SK-MEL-5 (cell line): ENCODE results near the gene SIPA1L2. TPM values are rescaled to one million over a fixed set of nuclear protein-coding genes. Genes with fewer than 3 reads are reported as not detected.

Experiments
- DNase-seq: peaks from one replicate; pipeline ENCODE4 v3.0.0-alpha.2; 2016; ENCODE audit warnings: low read depth, low spot score
- in situ Hi-C: cut with HindIII; loops from 2 replicates; pipeline ENCODE4 v1.10.0; 2016; ENCODE audit warnings: low sequenced_read_pairs, high pct_unique_total_duplicates, low pct_unique_long_range_greater_than_20kb
- total RNA-seq: library from RNA; depleted of rRNA; stranded (reverse); fragments of >200 nt; shearing (Covaris generic); gene quantifications from 2 replicates; pipeline ENCODE4 v1.2.3, GENCODE V29; 2014

Gene SIPA1L2
- total RNA-seq, 1 experiment from 2014 or later: 9.5 TPM

DNA sequence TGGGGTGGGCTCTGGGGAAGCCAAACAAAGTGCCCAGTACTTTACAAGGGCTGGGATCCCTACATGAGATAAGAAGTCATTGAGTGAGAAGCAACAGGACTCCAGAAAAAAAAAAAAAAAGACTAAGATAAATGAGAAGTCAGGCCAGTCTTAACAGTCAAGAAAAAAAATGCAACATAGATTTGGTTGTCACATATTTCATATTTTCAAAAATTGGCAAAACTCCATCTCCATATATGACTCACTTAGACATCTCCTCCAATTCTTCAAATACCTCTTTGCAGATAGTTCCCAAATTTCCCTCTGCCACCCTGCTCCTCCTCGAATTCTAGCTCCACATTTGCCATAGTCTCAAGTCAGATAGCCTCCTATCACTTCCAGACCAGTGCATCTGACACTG, 20.9 kb upstream of the SIPA1L2 start:
- in situ Hi-C loops: no loop called here
- DNase-seq: no peak

DNA sequence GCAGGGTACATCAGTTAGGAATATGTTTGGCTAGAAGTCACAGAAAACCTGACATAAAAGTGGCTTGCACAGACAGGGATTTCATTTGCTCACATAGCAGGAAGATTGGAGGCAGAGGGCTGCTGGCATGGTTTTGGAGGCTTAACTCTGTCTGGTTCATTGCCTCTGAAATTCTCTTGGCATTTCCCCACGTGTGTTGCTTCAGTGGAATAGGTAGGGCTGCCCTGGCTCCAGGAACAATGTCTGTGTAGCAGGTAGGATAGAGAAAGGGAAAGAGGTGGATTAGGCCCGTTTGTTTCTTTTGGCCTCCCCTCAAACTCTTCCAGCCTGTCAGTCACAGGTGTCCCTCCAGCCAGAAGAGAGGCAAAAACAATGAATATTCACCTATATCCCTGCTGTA, 20.5 kb upstream of the SIPA1L2 start:
- in situ Hi-C loops: no loop called here
- DNase-seq: no peak

DNA sequence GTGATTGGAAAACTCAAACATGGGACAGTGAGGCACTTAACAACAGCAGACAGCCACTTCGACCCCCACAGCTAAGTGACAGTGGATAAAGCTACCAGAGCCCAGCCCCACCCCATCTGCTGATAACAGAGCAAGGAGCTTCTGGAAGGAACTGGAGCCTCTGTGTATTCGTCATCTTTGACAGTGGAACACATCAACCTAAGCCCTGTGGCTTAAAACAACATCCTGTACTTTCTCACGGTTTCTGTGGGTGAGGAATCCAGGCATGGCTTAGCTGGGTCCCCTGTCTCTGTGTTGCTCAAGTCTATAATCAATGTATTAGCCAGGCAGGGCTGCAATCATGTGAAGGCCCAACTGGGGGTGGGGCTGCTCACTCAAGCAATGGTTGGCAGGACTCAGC, 18.4 kb upstream of the SIPA1L2 start:
- no peak for DNase-seq
- in situ Hi-C loops: no loop called here

DNA sequence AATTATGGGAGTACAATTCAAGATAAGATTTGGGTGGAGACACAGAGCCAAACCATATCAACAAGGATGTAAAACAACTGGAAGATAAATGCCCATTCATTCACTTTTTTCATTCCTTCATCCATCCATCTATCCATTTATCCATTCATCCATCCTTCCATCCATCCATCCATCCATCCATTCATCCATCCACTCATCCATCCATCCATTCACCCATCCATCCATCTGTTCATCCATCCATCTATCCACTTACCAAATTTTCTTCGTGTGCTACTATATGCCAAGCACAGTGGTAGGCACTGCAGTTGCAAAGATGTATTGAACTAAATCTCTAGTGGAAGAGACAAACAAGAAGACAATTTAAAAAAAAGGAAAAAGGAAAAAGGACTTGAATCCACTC, 14.3 kb upstream of the SIPA1L2 start:
- in situ Hi-C loops: no loop called here
- no peak for DNase-seq

DNA sequence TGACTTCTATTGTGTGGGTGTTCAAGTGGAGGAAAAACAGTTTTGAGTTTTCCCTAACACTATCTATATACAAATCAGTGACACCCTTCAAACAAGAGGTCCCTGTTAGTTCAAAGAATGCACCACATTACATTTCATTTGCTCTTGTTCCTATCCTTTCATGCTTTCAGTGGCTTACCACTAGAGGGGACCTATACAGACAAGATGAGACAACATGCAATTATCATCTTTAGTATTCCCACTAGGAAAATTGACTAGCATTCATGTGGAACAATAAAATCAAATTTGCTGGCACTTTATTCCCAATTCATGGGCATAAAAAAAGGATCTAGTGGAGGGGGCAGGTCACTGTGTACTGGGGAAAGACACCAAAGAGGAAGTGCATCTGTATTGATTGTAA, 13.3 kb upstream of the SIPA1L2 start:
- in situ Hi-C loops: no loop called here
- peak; percentile 12 for DNase-seq

DNA sequence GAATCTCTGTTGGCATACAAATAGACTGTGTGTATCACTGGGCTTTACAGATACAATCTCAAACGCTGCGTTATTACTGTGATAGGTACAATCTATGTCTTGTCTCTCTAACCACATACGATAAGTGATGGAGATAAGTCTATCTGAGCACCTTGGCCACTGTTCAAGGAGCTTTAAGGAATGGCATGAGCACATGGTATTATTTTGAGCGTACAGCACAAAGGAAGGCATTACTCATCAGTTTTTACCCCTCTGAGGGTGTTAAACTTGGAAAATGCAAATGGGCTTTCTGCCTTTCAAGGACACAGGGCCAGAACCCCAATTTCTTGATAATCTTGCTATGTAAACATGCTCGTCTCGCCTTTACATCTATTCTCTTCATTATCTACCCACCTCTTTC, 11.6 kb upstream of the SIPA1L2 start:
- in situ Hi-C loops: no loop called here
- no peak for DNase-seq

DNA sequence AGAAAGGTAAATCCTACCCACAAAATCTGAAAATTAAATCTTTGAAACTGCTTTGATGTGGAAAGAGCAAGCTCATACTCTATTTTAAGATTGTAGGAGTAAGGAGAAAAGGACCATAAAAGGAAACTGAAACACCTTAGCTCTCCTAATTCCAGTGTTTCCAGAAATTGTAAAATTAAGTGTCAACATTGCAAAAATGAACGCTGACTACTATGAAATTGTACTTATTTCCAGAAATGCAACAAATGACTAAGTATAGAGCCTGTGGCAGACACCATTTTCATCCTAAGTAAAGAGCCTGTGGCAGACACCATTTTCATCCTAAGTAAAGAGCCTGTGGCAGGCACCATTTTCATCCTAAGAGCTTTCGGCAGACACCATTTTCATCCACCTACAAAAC, 6.9 kb upstream of the SIPA1L2 start:
- in situ Hi-C loops: no loop called here
- no peak for DNase-seq

DNA sequence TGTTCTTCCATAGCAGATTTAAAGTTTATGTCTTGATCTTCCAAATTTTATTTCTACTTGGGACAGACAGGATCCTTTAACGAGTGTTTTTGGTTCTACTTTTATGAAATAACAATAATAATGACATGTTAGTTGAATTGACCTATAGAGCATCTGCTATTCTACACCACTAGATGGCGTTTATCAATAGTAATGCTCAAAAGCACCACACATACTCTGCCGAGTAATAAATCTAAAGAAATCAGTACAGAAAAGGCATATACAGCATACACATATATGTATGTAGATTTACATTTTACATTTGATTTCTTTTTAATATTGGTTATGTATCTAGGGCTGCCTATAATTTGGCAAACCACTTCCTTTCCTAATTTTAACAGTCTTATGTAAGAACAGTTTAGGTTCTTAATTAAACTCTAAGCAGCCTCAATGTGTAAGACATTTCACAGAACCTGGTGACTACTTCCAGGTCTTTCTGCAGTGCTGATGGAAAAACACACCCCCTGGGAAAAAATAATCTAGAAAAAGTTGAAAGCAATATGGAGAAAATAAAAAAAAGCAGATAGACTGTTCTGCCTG, 5.9 kb upstream of the SIPA1L2 start:
- in situ Hi-C loops: no loop called here
- DNase-seq: peak; percentile 62

DNA sequence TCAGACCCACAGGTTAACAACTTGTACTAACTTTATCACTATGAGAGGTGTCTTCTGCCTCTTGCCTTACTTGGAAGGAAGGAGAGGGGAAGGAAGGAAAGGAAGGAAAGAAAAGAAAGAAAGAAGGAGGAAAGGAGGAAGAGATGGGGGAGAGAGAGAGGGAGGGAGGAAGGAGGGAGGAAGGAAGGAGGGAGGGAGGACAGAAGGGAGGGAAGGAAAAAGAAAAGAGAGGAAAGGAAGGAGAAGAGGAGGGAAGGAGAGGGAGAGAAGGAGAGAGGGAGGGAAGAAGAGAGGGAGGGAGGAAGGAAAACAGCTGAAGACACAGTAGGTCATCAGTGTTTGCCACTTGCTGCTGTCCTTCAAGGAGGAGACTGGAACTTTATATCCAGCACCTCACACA, 5.3 kb upstream of the SIPA1L2 start:
- no peak for DNase-seq
- in situ Hi-C loops: no loop called here

DNA sequence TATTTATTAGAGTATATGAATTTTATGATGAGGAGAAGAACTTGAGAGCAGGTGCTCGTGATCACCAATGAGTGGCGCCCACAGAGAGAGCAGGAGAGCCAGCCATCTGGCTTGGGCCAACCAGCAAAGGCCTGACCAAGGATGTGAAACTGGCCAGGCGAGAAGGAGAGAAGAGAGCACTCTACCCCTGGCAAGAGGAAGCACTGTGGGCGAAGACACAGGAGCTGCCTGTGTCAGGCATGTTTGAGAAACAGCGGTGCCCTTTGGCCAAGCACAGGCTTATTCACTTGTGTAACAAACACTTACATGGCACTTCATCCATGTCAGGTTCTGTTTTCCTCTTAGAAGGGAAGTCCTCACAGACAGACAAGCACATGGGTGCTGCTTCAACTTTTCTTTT, 4.2 kb upstream of the SIPA1L2 start:
- in situ Hi-C loops: no loop called here

DNA sequence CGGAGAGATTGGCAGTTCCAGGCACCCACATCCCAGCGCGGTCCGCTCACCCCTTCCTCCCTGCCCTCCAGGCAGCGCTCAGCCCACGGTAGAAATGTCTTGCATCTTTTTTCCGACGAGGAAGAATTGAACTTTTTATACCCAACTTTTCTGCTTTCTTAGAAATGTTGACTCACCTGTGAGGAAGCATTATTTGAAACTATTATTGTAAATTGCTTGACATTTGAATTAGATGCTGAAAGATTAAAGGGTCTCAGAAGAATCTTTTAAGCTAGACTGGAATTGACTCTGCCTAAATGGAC, 912 bp upstream of the SIPA1L2 start:
- DNase-seq: no peak
- in situ Hi-C loops: no loop called here

More for the DNA sequence above, 4.2 kb upstream of the SIPA1L2 start:
- DNase-seq: no peak

DNA sequence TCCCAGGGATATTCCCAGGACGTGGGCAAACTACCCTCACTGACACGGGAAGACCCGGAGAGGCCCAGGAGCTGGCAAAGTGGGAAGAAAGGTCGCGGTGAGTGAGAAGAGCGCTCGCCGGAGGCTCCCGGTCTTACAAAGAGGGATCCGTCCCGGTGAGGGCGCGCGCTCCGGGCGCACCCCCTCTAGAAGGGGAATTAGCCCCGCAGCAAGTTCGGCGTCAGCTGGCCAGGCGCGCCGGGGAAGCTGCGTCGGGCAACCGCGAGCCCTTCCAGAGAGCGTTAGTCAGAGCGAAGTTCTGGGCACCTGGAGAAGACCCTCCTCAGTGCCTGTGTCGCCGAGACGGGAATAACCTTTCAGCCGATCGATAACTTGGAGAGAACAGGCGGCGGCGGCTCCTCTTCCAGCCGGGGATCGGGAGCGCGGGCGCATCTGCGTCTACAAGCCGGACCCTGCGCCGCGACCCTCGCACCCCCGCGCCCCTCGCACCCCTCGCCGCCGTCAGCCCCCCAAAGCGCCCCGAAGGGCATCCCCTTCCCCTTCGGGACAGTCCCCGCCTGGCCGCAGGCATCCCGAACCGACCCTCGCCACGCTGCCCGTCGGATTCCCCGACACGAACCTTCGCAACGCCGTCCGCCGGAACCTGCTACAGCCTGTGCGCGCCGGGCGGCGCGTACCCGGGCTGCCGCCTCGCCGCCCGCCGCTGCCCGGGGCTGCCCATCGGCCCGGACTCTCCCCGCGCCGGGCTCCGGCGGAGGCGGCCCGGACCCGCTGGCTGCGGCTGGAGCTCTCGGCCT, 485 bp downstream of the SIPA1L2 start:
- in situ Hi-C loops: no loop called here
- DNase-seq: peak; percentile 5

DNA sequence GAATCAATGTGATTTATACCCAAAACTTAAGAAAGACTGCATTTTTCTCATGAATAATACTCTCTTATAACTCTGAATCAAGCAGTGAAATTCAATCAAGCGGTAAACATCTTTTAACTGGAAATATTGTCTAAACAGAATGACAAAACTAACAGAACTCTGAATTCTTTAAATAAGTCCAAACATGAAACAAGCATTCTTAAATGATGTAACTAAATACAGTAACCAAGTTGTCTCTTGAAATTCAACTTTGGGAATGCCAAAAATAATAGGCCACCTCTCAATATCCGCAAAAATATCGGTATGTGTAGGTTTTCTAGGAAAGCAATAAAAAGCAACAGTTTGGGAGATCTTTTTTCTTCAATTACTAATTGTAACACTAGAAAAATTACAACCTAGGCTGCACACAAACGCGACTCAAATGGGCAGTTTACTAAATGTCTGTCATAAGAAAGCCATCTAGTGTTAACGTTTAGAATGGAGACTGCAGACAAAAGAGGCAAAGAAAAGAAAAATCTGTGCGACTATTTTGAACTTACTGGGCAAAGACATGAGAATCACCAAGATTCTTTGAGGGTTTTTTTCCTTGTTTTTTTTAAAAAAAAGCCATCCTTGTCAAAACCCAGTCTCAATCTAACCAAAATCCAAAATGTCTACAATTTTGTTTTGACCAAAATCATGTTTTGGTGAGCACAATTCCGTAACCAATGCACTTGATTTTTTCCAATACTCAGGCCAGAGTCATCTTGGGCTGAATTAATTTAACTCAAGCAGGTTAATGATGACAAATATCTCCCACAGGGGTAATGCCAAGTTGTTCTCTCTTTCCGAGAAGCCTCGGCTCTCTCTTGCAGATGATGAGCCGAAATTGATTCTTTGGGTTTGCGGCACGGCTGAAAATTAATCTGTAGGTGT, 1.3 kb downstream of the SIPA1L2 start:
- DNase-seq: peak; percentile 59
- in situ Hi-C loops: no loop called here

DNA sequence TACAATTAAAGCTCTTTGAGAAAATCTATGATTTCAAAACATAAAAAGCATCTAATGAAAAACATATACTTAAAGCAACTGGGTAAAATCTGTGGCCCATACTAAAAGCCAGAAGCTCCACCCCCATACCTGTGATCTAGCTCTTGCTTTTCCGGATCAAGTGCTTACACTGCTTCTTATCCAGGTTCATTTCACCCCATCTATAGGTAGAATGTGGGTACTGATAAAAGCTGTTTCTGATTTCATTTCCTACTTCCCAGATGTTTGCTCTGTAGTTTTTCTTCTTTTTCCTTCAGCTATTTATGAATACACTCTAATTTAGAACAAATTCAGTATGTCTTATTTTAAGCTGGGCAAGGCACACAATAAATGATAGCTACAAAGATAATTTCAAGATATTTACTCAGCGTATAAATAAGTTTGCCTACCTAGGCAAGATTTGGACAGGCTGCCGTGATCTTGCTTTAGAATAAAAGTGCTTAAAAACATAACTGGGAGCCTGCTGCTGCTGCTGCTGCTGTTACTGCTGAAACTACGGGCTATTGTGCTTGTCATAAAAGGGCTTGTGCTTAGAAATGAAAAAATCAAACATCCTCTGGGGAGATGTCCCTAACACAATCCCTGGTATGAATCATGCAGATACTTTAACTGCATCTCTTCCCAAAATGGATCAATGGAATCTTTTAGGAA, 2.1 kb downstream of the SIPA1L2 start:
- in situ Hi-C loops: no loop called here

DNA sequence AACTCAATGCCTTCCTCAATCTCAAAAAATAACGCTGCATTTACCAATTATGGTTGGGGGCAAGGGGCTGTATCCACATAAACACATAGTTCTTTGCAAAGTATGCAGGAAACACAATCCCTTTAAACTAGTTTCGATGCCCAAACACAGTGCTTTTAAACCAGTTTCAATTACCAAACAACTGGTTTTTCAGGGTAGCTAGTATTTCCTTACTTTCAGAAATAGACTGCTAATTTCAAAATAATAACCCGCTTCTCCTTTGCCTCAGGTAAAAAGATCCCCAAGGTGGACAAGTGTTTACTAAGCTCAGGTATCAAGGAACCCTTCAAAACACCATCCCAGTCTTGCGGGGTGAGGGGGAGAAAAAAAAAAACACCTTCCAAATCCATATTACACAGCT, 2.8 kb downstream of the SIPA1L2 start:
- in situ Hi-C loops: no loop called here
- no peak for DNase-seq

More for the DNA sequence above, 2.1 kb downstream of the SIPA1L2 start:
- DNase-seq: peak; percentile 64

DNA sequence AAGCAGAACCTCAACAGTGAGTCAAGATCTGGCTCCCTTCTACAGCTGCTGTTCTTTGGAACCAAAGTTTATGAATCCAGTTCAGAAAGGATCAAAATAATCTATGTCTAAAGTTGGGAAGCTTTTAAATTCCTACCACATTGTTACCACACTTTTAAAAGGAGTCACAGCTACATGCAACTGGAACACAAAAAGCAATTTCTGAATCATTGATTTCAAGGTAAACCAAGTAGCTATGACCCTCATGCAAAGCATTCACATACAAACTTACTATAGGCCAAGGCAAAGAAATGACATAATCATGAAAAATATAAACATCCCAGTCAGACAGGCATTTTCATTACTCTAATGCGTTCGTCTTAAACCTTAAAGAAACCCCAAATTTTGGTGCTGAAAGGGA, 3.5 kb downstream of the SIPA1L2 start:
- no peak for DNase-seq
- in situ Hi-C loops: no loop called here

DNA sequence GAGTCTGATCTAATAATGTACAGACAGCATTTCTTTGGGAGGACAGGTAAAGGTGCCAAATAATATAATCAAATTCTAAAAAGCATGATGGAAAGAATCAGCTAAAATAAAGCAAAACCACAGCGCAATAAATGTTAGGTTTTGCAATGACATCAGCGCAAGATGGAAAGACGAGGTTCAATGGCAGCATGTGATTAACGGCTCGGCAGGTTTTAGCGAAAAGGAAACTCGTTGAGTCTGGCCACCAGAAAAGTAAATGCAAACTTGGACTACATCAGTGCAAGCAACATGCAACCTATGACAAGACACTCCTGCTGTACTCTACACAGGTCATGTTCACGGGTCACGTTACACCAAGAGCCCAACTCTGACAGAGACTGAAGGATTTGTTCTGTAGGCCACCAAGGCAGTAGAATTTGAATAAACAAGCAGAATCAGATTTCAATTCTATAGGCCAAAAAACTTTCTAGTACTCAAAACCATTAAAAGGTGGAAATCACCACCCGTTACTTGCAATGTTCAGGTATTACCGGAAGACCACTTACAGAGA, 4.5 kb downstream of the SIPA1L2 start:
- no peak for DNase-seq
- in situ Hi-C loops: no loop called here
